ENCODE data around the gene GPBP1. TPM values are rescaled to one million over a fixed set of nuclear protein-coding genes. Genes with fewer than 3 reads are reported as not detected.

GPBP1 gene
- total RNA-seq, 1 experiment from 2014 or later: 112 TPM

DNA sequence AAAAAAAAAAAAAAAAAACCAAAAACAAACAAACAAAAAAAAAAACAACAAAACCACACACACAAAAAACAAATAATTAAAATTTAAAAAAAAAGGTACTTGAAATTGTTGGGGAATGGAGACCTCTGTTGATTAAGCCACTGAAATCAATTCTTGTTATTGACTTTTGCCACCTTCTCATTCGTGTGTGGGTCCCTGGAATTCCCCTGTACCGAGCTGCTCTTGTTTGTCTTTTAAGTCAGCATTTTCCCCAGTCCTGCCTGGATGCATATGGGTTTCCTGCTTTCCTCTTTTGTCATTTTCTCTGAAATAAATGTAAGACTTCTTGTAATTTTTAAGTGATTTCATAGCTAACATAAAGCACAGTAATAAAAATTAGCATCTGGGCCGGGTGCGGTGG is 45.5 kb downstream of the GPBP1 start:
- Histone ChIP-seq H3K79me1 (ENCODE audit: insufficient read depth, low read depth, low read length, poor library complexity, severe bottlenecking) (peaks cover 4% of the 10 kb centered on the region), H2BK15ac (ENCODE audit: low read depth, low read length) (no peak overlapping the region), H2BK120ac (ENCODE audit: low read depth, low read length, poor library complexity, severe bottlenecking) (no peak overlapping the region), H4K5ac (ENCODE audit: insufficient read length, low read depth, low read length) (no peak overlapping the region), H4K20me1 (ENCODE audit: control insufficient read depth, insufficient read depth, insufficient read length) (no peaks in the 10 kb centered on the region), H2AK5ac (ENCODE audit: insufficient read length, low read length) (no peak overlapping the region), H2BK5ac (ENCODE audit: insufficient read length, low read length) (no peak overlapping the region), H3K9me3 (ENCODE audit: control insufficient read depth, low read depth, low read length) (no peaks in the 10 kb centered on the region), H3K79me2 (ENCODE audit: insufficient read depth, low read length) (peaks cover 27% of the 10 kb centered on the region; the same call in 1 of the 2 replicates), H3K4me1 (ENCODE audit: insufficient read depth, low read length) (no peaks in the 10 kb centered on the region), H3K23me2 (ENCODE audit: insufficient read length, low read depth, low read length, poor library complexity, severe bottlenecking) (no peaks in the 10 kb centered on the region), H3K14ac (ENCODE audit: insufficient read depth, low read length) (no peak overlapping the region), H3K4ac (ENCODE audit: low read depth, low read length) (no peak overlapping the region), H3K56ac (ENCODE audit: insufficient read length, low read depth, low read length) (no peak overlapping the region), H2BK20ac (ENCODE audit: low read depth, low read length, poor library complexity, severe bottlenecking) (no peak overlapping the region), H3T11ph (ENCODE audit: low read length) (no peak overlapping the region), H3K23ac (ENCODE audit: insufficient read length, low read depth, low read length) (no peak overlapping the region), H3K18ac (ENCODE audit: insufficient read length, low read depth, low read length) (no peak overlapping the region), H2BK12ac (ENCODE audit: insufficient read length, low read depth, low read length) (no peak overlapping the region), H3K4me2 (ENCODE audit: insufficient read depth, insufficient read length, low read length) (no peak overlapping the region), H3K27me3 (ENCODE audit: insufficient read depth, low read length) (no peaks in the 10 kb centered on the region), H3K9ac (ENCODE audit: extremely low read depth, insufficient read length, low read length) (no peak overlapping the region), H3K27ac (ENCODE audit: insufficient read length, low read depth, low read length) (no peak overlapping the region), H4K8ac (replicated peaks; ENCODE audit: insufficient read length, low read depth, low read length) (no peak overlapping the region), H4K91ac (ENCODE audit: insufficient read length, low read depth, low read length) (no peak overlapping the region), H2AFZ (ENCODE audit: low read length) (no peak overlapping the region)
- Mint-ChIP-seq H3K27ac (peak overlapping the region in 2 of 3 experiments; percentile 57 to 74; a peak in 2 of 7 replicates), H3K4me3 (no peak overlapping the region), H3K27me3 (ENCODE audit: low read depth) (no peaks in the 10 kb centered on the region), H3K4me1 (peaks cover 16 to 20% of the 10 kb centered on the region in 2 experiments; a peak in 3 of 4 replicates), H3K9me3 (no peaks in the 10 kb centered on the region), H3K36me3 (ENCODE audit: insufficient read depth in 1 of 3, low read depth in 3 of 3) (peaks cover 20 to 47% (median 36%) of the 10 kb centered on the region in 3 experiments)
- DNase-seq: no peak
- no CpG with 5 or more reads among the region's 4 CpGs for WGBS (ENCODE audit: extremely low coverage, insufficient read length, low lambda C conversion rate)
- TF ChIP-seq, protein P1, sequence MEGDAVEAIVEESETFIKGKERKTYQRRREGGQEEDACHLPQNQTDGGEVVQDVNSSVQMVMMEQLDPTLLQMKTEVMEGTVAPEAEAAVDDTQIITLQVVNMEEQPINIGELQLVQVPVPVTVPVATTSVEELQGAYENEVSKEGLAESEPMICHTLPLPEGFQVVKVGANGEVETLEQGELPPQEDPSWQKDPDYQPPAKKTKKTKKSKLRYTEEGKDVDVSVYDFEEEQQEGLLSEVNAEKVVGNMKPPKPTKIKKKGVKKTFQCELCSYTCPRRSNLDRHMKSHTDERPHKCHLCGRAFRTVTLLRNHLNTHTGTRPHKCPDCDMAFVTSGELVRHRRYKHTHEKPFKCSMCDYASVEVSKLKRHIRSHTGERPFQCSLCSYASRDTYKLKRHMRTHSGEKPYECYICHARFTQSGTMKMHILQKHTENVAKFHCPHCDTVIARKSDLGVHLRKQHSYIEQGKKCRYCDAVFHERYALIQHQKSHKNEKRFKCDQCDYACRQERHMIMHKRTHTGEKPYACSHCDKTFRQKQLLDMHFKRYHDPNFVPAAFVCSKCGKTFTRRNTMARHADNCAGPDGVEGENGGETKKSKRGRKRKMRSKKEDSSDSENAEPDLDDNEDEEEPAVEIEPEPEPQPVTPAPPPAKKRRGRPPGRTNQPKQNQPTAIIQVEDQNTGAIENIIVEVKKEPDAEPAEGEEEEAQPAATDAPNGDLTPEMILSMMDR (conservative IDR thresholded peaks at IDR 0.05): no peak
